BJ (cell line): ENCODE results near the gene HES1. TPM values are rescaled to one million over a fixed set of nuclear protein-coding genes. Genes with fewer than 3 reads are reported as not detected.
"Not testable (repeated sequence)": the region's sequence is repeated elsewhere in the genome, so short reads cannot be mapped to it uniquely, and the experiment has no call there.

Experiments
- CTCF ChIA-PET: fragments of 350-600 bp; formaldehyde crosslinking; extraction: SDS; loops from one replicate; lab custom pipeline; 2021; ENCODE audit warnings: antibody characterized with exemption, inconsistent platforms; lab: Yijun Ruan, JAX
- POLR2A ChIA-PET: fragments of 300-600 bp; sonication (Branson Sonifier 250); formaldehyde crosslinking; extraction: SDS; loops from one replicate; lab custom pipeline; 2021; ENCODE audit warnings: antibody characterized with exemption; lab: Charles Lee
- DNase-seq: peaks from one replicate; pipeline ENCODE4 v3.0.0-alpha.2; 2011; ENCODE audit warnings: low read depth
- H3K27me3 ChIP-seq: 2 replicates; pipeline ENCODE4 v1.6.0; 2011; ENCODE audit warnings: low read length; ENCODE audit not compliant: control insufficient read depth, insufficient read depth
- H3K36me3 ChIP-seq: 2 replicates; pipeline ENCODE4 v1.5.1; 2011; ENCODE audit warnings: low read length; ENCODE audit not compliant: control insufficient read depth, insufficient read depth
- H3K4me3 ChIP-seq: 2 replicates; pipeline ENCODE4 v1.5.1; 2011; ENCODE audit warnings: low read depth, mild to moderate bottlenecking, control low read depth, low read length
- CTCF ChIP-seq: IDR thresholded peaks from 2 replicates; pipeline ENCODE4 v1.5.1; 2011; ENCODE audit warnings: low read depth, mild to moderate bottlenecking, control low read depth, inconsistent platforms, low read length, moderate library complexity; ENCODE audit not compliant: insufficient read depth
- polyA plus RNA-seq: library from polyadenylated mRNA; depleted of rRNA; stranded (reverse); fragments of >200 nt; gene quantifications from 2 replicates; pipeline ENCODE4 v1.2.3, GENCODE V29; 2011

Gene HES1
- polyA plus RNA-seq, 1 experiment, result 16.2 TPM

DNA sequence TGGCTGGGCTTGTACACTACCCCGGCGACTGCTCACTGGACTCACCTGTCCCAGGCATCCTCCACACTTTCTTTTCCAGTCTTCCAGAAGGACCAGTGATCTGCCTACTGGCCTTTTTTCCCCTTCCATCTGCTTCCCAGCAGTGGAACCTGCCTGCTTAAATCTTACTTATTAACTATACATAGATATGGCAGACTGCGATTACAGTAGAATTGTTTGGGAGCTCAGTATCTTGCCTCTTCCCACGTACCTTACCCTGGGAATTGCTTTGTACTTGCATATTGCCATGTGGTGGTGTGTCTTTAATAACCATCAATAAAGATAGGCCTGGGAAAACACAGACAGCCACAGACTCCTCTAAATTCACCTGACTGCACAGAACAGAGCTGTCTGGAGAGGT lies 11.8 kb upstream of the HES1 start:
- DNase-seq, result no peak
- H3K4me3 ChIP-seq, result no peak overlapping the region
- H3K36me3 ChIP-seq, result no peaks in the 10 kb centered on the region
- TF ChIP-seq CTCF, result no peak
- ChIA-PET CTCF (interaction anchor here (1.2 kb wide), 1 partner anchor 192 kb away, joined by 4 read pairs; no protein-coding TSS in a partner anchor), POLR2A (no interaction called here)
- H3K27me3 ChIP-seq, result peaks cover 7% of the 10 kb centered on the region; the same call in 1 of the 2 replicates

DNA sequence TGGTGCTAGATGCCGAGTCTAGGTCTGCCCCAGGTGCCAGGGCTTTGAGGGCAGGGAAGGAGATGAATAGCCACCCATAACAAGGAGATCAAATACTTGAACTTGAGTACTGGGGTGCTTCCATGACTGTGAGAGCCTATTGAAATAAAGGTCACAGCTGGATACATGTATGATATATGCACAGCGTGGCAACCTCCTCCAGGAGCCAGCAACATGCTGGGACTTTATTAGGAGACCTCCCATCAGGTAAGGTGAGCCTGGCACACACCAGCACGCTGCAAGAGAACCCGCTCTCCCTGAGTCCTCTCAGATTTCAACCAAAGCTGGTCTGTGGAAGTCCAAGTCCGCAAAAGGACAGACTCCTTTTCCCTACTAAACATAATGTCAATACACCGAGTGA lies 10.5 kb upstream of the HES1 start:
- DNase-seq, result no peak
- H3K4me3 ChIP-seq, result no peak overlapping the region
- POLR2A ChIA-PET, result no interaction called here
- no peak for TF ChIP-seq CTCF
- CTCF ChIA-PET, result interaction anchor here (0.9 kb wide), 1 partner anchor 12 kb away, joined by 4 read pairs; no protein-coding TSS in a partner anchor
- H3K36me3 ChIP-seq, result no peaks in the 10 kb centered on the region
- peaks cover 6% of the 10 kb centered on the region; the same call in 1 of the 2 replicates for H3K27me3 ChIP-seq

DNA sequence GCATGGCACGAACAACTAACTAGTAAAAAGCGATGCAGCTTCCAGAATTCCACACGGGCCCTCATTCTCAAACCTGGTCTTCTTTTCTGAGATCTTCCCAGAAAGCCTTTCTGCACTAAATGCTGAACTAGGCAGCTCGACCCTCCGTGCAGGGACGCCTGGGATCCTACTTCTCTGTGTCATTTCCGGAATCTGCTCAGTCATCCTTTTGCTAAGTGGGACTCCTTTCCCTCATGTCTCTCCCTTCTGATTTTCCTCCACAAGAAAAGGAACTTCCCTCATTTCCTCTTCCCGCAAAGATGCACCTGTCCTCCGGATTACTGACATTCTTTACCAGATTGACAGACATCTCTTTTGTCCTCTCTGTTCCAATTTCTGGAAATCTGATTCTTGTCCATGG lies 9.2 kb upstream of the HES1 start:
- H3K4me3 ChIP-seq, result no peak overlapping the region
- peaks cover 5% of the 10 kb centered on the region; the same call in 1 of the 2 replicates for H3K27me3 ChIP-seq
- no peak for TF ChIP-seq CTCF
- ChIA-PET POLR2A (no interaction called here), CTCF (no interaction called here)
- no peaks in the 10 kb centered on the region for H3K36me3 ChIP-seq
- DNase-seq, result no peak

DNA sequence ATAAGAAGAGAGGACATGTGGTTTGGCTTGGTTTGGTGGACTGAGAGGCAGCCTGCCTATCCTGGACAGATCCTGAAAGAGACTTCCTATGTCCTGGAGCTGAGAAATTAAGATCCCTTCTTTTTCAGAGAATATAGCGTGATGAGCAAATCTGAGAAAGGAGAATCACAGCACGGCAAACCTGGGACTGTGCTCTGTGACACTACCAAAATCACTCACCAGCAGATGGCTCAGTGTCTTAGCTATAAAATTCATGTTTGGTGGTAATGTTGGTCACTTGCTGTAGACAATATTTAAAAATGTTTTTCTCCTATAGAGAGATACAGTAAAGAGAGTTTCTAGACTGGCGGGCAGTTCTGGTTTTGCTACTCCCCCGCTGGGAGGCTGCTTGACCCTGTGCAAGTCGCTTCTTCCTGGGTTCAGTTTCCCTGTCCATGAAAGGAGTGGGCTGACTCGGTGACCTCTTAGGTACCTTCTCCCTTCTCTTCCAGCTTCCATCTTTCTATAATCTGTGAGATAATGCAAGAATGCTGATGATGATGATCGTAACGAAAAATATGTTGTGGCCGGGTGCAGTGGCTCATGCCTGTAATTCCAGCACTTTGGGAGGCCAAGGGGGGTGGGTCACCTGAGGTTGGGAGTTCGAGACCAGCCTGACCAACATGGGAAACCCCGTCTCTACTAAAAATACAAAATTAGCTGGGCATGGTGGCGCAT lies 7.6 kb upstream of the HES1 start:
- POLR2A ChIA-PET, result no interaction called here
- DNase-seq, result no peak
- Histone ChIP-seq H3K4me3 (no peak overlapping the region), H3K27me3 (peaks cover 5% of the 10 kb centered on the region; the same call in 1 of the 2 replicates), H3K36me3 (no peaks in the 10 kb centered on the region)
- TF ChIP-seq CTCF, result no peak
- CTCF ChIA-PET, result interaction anchor here (0.9 to 1.5 kb wide), 3 partner anchors 12 to 347 kb away, joined by 3 to 6 read pairs (median 3); no protein-coding TSS in a partner anchor

GRCh38 chr3:194128919-194129295 lies 7.0 kb upstream of the HES1 start:
- DNase-seq, H3K4me3 ChIP-seq, H3K36me3 ChIP-seq, POLR2A ChIA-PET, H3K27me3 ChIP-seq: not testable (repeated sequence)
- CTCF ChIA-PET, result interaction anchor here (0.9 to 1.5 kb wide), 3 partner anchors 12 to 348 kb away, joined by 3 to 6 read pairs (median 3); no protein-coding TSS in a partner anchor
